HS-27A (cell line): Measurements from ENCODE around the gene SCFD2.
A peak's percentile ranks its signal among the peaks of the same experiment; 100 is the strongest.
"Not testable (repeated sequence)": the region's sequence is repeated elsewhere in the genome, so short reads cannot be mapped to it uniquely, and the experiment has no call there.

Source experiments
- DNase-seq: peaks from one replicate; pipeline ENCODE4 v3.0.0-alpha.2; 2012; ENCODE audit warnings: low read depth, missing footprints

SCFD2 gene

DNA sequence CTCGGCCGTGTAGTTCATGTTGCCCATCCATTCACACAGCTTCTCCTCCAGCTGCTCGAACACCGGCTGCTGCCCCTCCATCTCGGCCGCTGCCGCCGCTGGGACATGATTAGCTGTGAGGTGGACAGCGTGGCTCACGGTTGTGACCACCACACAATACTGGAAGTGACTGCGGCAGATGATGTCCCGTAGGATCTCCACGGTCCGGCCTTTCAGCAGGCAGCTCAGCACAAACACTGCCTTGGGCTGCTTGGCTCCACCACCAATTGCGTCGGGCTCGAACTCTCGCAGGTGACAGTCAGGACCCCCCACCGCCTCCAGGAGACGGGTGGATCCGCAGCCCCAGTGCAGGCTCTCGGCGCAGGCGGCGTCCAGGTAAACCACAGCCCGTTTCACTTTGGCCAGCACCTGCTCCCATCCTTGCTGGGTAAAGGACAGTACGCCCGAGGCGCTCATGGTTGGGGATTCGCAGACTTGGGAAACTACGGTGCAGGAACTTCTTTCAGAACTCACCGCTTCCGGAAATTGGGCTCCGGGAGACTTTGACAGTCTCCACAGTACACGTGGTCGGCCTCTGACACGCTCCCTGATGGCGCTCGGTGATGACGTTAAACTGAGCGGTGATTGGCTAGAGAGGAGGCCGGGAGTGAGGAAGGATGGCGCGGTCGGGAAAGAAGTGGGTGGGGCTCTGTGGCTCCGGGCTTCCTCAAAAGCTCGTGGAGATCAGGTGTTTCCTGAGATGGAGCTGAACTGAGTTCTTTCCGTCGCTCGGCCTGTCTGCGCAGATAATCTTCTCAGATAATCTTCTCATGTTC, at the start of gene SCFD2:
TSS of gene SCFD2 (minus strand) at position 576 of the 815 bp plus-strand sequence.
- DNase-seq: peak; percentile 93

DNA sequence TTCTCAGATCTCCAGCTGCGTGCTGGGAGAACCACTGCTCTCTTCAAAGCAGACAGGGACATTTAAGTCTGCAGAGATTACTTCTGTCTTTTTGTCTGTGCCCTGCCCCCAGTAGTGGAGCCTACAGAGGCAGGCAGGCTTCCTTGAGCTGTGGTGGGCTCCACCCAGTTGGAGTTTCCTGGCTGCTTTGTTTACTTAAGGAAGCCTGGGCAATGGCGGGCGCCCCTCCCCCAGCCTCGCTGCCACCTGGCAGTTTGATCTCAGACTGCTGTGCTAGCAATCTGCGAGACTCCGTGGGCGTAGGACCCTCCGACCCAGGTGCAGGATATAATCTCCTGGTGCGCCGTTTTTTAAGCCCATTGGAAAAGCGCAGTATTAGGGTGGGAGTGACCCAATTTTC, 43.6 kb upstream of the SCFD2 start:
- not testable (repeated sequence) for DNase-seq

DNA sequence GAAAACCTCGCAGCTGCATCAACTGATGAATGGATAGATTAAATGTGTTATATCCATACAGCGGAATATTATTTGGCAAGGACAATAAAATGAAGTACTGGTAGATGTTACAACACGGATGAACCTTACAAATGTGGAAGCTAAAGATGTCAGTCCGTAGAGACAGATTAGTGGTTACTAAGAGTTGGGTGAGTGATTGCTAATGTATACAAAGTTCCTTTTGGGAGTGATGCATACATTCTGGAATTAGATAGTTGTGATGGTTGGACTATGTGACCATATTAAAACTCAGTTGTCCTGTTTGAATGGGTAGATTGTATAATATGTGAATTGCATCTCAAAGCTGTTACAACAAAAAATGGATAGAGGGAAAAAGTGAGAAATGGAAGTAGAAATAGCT, 14.4 kb upstream of the SCFD2 start:
- no peak for DNase-seq

DNA sequence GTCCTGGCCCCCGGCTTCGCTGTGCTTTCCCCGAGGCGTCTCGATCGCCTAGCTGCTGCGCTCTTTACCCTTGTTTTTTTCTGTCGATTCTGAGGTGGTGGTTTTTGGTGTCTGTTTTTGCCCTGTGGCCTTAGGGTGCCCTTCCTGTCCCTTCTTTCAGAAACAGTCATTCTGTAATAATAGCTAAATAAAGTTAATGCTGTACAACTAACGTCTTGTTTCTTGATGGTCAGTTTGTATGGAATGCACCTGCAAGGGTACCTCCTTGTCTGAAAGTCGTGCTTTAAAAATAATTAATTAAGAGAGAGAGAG, 12.3 kb upstream of the SCFD2 start:
- DNase-seq: no peak

DNA sequence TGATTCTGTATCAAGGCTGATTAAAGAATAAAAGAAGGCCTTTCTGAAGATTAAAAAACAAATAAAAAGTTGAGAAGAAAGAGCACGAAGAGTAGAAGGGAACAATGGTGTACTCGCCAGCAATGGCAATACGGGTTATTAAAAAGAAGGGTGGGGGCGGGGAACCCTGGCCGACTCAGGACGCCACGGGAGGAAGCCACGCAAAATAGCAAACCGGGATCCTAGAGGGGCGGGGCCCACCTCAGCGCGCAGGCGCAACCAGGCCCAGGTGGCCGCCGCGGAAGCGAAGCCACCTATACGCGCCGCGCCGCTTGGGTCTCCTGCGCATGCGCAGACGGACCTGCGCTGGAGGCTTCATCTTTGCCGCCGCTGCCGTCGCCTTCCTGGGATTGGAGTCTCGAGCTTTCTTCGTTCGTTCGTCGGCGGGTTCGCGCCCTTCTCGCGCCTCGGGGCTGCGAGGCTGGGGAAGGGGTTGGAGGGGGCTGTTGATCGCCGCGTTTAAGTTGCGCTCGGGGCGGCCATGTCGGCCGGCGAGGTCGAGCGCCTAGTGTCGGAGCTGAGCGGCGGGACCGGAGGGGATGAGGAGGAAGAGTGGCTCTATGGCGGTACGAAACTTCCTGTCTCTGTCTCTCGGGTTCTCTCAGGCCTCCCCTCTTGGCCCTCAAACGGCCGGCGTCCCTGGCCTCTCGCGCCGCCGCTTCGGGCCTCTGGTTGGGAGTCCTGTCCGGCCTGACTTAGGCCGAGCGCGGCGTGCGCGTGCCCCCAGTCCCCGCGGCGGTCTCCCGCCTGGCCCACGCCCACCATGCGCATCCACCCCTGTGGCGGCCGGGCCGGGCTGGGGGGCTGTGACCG, 11.7 kb upstream of the SCFD2 start, which contains the start of gene FIP1L1:
TSS of gene FIP1L1 (plus strand) at position 323 of the 852 bp plus-strand sequence. CDS start at position 521, 198 bp downstream.
- DNase-seq: peak; percentile 77

DNA sequence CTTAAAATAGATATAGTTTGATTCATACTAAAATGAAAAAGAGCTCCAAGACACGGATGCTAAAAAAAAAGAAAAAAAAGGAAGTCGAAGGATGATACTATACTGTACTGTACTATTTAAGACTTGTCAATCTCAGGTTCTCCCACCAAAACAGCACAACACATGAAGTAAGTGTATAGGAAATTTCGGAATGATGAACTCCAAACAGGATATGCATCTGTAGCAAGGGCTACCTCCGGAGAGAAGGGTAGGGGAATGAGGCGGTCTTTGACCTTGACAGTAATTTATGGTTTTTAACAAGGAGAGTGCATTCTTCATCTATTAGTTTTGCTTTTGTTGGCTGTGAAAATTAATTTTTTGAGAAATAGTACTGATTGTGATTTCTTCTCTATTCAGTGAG, 11.0 kb upstream of the SCFD2 start:
- no peak for DNase-seq

DNA sequence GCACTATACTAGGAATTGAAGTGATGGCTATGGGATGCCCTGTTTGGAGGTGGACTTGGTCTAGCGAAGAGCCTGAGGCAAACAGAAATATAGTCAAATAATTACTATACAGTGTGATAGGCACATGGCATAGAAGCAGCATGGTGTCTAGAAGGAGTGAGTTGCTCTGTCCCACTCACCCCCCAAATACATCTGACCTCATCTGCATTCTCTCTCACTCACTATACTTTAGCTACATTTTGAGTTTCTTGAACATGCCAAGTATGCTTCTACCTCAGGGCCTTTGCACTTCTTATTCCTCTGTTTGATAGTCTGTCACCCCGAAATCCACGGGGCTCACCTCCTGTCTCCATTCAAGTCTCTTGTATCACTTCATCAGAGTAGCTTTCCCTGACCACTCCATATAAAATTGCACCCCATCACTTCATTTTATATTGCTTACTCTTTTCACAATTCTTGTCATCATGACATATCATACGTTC, 9.0 kb upstream of the SCFD2 start:
- DNase-seq: no peak

DNA sequence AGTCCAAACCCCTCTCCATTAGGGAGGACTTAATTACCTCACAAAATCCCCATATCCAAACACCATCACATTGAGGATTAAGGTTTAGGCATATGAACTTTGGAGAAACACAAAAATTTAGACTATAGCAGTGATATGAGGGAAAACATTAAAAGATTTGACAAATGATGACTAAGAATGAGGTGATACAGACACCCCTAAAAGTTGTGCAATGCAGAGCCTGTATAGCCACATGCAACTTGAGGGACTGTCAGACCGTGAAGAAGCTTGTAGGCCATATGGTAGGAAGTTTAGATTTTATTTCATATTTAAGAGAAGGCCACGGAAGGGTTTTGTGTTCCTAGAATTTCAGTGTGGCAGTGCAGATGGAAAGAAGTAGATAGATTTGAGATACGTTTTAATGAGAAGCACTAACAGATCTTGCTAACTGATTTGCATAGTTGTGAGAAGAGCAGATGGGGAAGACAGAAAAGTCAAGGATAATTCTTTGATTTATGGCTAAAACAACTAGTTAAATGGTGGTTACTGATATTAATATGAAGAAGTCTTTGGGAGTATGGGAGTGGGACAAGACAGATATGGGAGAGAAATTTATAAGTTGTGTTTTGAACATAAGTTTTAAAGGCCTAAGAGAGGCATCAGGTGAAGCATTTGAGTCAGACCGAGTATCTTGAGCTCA, 6.1 kb upstream of the SCFD2 start:
- no peak for DNase-seq

DNA sequence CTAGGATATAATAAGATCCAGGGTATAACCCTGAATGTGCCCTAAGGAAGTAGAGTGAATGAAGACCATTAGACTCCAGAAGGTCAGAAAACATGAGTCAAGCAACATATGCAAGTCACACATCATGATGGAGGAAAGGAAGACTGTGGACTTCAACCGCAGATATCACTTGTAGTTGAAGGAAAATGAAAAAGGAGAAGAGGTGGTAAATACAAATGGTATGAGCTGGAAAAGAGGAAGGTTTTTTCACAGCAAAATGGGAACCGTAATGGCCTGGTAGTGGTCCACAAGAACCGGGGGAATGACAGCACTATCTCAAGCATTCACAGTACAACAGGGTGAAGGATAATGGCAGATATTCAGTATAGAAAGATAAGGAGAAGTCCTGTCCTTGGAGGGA, 5.2 kb upstream of the SCFD2 start:
- no peak for DNase-seq

DNA sequence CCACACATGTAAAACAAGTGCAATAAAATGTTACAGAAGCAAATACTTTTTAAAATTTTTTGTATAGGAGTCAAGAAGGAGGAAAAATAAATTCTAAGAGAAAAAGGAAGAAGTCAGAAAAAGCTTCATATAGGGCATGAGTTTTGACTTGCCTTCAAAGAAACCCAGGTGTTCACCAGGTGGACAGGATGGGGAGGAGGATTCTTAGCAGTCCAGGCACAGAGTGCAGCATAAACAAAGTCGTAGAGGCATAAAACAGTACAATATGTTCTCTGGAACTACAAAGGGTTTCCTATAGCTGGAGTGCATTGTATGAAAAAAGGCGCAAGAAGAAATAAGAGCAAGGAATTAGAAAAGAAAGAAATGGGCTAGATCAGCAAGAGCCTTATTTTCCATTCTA, 1.9 kb upstream of the SCFD2 start:
- no peak for DNase-seq

DNA sequence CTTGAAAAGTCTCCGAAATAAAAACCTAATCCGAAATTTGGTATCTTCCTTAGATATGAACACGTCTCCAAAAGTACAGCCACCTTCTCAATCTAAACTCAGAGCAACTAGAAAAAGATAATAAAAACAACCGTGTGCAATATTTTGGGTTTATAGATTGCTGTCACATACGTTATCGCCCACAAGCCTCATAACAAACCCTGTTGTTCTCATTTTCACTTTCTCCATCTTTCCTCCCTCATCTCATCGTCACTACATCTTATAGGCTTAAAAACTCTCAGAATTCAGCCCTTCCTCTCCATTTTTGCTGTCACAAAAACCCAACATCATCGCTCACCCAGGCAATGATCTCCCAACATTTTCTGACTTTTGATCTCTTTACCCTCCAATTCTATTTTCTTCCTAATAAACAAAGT, 448 bp upstream of the SCFD2 start:
- DNase-seq: no peak

DNA sequence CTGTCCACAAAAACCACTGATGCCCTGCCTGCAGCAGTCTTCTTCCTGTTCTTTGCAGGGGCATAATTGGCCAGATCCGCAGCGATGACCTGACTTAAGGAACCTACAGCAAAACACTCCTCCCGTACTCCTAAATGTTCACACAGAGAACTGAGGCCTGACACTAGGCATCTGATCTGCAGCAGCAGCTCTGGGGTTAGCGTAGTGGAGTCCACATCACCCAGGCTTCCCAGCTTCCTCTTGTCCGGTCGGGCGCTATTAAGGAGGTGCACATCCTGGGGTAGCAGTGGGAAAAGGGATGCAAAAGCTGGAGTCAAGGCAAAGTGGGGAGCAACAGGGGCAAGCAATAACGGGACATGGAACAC, 758 bp downstream of the SCFD2 start:
- no peak for DNase-seq

DNA sequence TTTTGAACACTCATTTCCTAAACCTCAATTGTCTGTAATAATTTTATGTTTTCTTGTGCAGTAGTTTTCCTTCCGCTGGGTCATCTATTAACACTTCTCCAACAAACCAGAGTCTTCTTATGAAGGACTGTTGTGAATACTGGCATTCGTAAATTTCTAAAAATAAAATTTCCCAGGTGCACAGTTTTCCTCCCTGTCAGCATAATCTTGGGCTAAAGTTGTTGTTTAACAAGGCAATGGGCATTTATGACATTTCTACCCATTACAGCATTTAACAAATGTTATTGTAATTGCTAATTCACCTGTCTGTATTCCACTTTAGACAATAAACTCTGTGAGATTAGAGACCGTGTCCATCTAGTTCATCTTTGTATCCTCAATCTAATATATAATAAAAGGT, 1.2 kb downstream of the SCFD2 start:
- DNase-seq: no peak

DNA sequence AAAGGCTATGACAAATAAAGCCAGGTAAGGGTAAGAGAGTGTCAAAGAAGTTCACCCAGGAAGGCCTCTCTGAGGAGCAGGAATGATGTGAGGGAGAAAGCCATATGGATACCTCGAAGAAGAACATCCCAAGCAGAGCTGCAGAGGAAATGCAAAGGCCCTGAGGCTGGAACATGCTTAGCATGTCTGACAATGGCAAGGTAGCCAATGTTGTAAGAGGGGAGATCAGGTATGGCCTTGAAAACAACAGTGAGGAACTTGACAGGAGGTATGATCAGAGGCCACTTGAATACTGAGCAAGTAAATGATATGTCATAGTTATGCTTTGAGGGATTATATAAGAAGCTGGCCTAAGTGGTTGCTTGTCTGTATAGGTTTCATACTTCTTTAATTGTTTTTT, 3.8 kb downstream of the SCFD2 start:
- DNase-seq: no peak

DNA sequence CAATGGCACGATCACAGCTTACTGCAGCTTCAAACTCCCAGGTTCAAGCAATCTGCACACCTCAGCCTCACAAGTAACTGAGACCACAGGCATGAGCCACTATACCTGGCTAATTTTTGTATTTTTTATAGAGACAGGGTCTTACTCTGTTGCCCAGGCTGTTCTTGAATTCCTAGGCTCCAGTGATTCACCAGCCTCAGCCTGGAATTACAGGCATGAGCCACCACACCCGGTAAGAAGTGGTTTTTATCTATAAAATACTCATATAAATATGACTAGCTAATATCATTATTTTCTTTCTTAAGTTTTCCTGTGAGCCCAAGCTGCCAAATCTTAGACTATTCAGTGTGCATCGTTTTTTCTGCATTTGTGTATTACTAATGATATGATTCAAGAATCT, 4.4 kb downstream of the SCFD2 start:
- DNase-seq: no peak

DNA sequence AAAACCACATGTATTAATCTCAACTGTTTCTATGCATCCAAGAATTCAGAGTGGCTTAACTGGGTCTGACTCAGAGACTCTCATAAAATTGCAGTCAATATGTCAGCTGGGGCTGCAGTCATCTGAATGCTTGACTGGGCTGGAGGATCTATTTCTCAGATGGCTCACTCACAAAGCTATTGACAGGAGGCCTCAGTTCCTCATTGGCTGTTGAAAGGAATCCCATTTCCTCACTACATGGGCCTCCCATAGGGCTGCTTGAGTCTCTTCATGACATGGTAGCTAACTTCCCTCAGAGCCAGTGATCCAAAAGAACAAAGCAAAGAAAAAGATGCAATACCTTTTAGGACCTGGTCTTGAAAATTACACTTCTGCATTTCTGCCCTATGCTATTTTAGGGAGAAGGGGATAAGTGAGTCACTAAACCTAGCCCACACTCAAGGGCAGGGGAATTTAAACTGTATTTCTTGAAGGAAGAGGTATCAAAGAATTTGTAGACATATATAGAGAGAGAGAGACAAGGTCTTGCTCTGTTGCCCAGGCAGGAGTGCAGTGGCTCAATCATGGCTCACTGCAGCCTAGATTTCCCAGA, 9.8 kb downstream of the SCFD2 start:
- DNase-seq: no peak

DNA sequence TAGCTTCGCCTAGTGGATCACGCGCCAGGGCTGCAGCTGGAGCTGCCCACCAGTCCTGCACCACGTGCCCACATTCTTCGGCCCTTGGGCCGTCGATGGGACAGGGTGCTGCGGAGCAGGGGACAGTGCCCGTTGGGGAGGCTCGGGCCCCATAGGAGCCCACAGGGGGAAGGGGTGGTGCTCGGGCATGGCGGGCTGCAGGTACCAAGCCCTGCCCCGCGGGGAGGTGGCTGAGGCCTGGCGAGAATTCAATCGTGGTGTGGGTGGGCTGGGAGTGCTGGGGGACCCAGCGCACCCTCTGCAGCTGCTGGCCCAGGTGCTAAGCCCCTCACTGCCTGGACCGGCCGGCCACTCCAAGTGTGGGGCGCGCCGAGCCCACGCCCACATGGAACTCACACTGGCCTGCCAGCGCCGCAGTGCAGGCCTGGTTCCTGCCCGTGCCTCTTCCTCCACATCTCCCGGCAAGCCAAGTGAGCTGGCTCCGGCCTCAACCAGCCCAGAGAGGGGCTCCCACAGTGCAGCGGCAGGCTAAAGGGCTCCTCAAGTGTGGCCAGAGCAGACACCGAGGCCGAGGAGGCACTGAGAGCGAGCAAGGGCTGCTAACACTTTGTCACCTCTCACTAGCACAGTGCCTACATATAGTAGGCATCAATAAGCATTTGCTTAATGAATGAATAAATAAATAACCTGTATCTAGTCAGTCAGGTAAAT, 11.7 kb downstream of the SCFD2 start:
- DNase-seq: no peak

DNA sequence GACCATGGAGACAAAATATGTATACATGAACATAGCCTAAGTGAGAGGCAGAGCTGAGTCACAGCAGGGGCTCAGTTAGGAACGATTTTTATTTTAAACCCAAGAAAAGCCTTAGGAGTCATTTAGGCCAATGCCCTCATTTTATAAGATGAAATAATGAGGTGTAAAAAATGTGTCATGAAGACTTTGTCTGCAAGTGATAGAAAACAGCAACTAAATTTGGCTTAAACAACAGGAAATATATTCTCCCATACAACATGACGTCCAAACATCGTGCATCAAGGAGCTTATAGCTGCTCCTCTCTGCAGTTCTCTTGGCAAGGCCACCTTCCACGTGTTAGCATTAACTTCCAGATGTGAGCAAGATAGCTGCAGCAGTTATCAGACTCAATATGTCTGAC, 16.8 kb downstream of the SCFD2 start:
- no peak for DNase-seq

DNA sequence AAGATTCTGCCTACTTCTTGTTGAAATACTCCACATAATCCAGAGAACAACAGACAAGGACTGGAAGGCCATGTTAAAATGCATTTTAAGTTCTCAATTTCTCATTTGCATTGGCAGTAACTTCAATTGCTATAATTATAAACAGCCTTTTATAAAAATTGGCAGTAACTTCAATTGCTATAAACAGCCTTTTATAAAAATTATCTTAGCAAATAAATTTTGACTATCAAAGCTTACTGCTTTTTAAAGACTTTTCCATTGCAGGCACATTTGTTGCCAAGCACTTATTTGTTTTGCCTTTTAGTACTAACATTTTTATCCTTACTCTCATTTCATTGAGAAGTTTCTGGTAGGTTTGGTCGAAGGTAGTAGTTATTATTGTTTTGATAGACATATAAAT, 17.8 kb downstream of the SCFD2 start:
- no peak for DNase-seq

DNA sequence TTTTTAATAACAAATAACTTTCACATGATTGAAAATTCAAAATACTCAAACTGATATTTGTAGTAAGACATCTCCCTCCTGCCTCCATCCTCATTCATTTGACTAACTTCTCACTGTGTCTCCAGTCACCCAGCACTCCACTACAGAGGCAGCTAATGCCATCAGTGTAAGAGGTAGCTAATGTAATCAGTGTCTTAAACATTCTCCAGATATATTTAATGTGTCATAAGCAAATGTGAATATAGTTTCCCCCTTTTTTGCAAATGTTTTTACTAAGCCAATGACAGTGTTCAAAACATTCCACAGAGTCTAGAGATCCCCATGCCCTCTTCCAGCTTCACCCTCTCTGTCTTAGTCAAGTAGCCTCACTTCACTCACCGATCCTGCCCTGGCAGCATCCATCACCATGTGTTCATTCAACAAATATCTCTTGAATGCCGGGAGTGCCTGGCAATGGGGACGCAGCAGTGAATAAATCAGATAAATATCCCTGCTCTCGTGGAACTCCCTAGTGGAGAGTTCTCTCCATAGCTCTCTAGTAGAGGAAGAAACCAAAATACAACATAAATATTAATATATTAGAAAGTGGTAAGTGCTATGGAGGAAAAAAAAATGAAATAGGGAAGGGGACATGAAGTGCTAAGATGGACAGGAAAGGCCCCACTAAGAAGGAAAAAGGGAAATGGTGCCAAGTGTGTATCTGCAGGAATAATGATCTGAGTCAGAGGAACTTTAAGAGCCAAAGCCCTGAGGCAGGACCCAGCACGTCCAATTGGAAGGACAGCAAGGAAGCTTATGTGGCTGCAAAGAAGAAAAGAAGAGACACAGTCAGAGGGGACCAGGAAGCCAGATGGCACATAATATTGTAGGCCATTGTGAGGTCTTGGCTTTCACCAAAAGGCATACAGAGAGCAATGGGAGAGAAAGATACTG, 18.7 kb downstream of the SCFD2 start:
- no peak for DNase-seq

DNA sequence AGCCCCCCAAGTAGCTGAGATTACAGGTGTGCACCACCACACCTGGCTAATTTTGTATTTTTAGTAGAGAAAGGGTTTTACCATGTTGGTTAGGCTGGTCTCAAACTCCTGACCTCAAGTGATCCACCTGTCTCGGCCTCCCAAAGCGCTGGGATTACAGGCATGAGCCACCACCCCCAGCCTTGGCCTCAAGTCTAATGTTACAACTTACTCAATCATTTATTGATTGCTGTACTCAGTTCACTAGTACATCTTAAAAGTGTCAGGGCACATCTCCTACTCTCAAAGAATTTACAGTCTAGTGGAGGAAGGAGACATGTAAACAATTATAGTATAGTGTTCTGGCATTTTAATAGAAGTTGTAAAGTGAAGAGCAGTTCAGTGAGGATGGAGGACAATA, 19.5 kb downstream of the SCFD2 start:
- not testable (repeated sequence) for DNase-seq
